Loucy (cell line): ENCODE measurements around the gene SPACDR.

Source experiments
- EZH2phosphoT487 ChIP-seq: fragments of 200-600 bp; IDR thresholded peaks from 2 replicates; pipeline ENCODE4 v1.6.1; 2018; ENCODE audit warnings: antibody characterized with exemption, mild to moderate bottlenecking, moderate library complexity, borderline replicate concordance
- TF ChIP-seq, protein P1 (sequence below): fragments of 200-600 bp; sonication (generic); conservative IDR thresholded peaks from 2 replicates; pipeline ENCODE4 v1.5.1; 2014; ENCODE audit warnings: mild to moderate bottlenecking, antibody characterized with exemption, low read length

DNA sequence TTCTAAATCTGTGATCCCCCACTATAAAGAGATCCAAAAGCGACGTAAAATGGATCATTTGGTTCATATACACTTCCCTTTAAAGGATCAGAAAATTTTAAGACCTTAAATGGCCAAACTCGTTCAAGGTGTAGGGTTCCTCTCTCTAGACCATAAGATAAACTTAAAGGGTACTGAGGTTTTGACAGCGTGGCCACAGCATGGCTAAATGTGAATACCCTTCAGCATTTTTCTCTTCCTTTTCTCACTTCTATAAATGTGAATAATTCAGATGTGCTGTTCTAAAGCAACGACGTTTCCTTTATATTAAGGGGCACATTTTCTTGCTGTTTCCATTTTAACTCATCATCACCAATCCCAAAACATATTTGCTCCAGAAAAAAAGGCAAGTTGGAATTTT, 40.7 kb downstream of the SPACDR start:
- TF ChIP-seq, protein P1, sequence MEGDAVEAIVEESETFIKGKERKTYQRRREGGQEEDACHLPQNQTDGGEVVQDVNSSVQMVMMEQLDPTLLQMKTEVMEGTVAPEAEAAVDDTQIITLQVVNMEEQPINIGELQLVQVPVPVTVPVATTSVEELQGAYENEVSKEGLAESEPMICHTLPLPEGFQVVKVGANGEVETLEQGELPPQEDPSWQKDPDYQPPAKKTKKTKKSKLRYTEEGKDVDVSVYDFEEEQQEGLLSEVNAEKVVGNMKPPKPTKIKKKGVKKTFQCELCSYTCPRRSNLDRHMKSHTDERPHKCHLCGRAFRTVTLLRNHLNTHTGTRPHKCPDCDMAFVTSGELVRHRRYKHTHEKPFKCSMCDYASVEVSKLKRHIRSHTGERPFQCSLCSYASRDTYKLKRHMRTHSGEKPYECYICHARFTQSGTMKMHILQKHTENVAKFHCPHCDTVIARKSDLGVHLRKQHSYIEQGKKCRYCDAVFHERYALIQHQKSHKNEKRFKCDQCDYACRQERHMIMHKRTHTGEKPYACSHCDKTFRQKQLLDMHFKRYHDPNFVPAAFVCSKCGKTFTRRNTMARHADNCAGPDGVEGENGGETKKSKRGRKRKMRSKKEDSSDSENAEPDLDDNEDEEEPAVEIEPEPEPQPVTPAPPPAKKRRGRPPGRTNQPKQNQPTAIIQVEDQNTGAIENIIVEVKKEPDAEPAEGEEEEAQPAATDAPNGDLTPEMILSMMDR, result no peak
- TF ChIP-seq EZH2phosphoT487, result no peak
